Forelimb muscle (tissue), 1 donor: ENCODE measurements around the gene KIF21A. TPM values are rescaled to one million over a fixed set of nuclear protein-coding genes. Genes with fewer than 3 reads are reported as not detected.
"Not testable (repeated sequence)": the region's sequence is repeated elsewhere in the genome, so short reads cannot be mapped to it uniquely, and the experiment has no call there.

ENCODE experiments used
- DNase-seq: peaks from one replicate; pipeline ENCODE4 v3.0.0-alpha.2; 2013; ENCODE audit warnings: low read depth
- polyA plus RNA-seq: library from polyadenylated mRNA; unstranded; fragments of 120-200 nt; gene quantifications from one replicate; pipeline ENCODE4 v1.2.1, GENCODE V29; 2013; ENCODE audit not compliant: insufficient read length

KIF21A gene
- polyA plus RNA-seq, 1 donor = 5.6 TPM

GRCh38 chr12:39343665-39344064, 99.3 kb downstream of the KIF21A start:
- DNase-seq = no peak

- DNase-seq = no peak
Measured at GRCh38 chr12:39341761-39342160, 101.2 kb downstream of the KIF21A start.

DNA sequence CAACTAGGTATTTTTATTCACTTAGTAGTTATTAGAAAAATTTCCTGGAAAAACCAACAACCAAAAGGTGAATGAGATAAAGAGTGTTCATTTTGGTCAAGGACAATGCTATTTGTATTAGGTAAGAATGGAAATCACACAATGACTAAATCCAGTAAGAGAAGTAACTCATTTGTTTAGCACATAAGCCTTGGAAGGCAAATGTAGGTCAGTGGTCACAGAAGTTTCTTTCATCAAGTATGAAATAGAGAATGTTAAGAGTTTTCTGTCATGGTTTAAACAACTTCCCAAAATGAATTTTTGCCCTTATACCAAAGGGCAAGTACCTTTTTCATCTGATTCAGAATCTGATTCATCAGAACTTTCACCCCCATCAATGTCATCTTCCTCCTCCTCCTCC, 101.7 kb downstream of the KIF21A start:
- DNase-seq = no peak

DNA sequence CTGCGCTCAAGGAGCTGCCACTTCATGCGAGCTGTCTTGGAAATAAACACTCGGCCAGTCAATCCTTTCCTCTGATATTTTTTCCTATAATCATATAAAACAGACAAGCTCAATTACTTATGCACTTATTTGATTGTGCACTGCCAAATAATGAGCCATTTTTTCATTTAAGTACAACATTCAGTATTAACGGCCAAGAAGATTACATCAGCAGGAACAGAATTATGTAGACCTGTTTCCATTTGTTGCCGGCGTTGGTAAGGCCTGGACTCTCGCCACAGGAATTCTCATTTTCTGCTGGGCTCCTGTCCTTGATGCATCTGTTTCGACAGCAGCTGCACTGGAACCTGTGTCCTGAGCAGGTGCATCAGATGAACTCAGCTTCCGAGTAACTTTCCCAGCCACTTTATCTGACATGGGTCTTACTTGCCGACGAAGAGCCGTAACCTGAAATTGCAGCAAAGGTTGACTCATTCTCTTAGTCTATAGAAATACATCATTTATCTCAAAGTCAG, 110.2 kb downstream of the KIF21A start:
- DNase-seq = no peak

- DNase-seq = no peak
Measured at GRCh38 chr12:39331539-39332261, 111.2 kb downstream of the KIF21A start.

GRCh38 chr12:39329876-39330275, 113.0 kb downstream of the KIF21A start:
- no peak for DNase-seq

DNA sequence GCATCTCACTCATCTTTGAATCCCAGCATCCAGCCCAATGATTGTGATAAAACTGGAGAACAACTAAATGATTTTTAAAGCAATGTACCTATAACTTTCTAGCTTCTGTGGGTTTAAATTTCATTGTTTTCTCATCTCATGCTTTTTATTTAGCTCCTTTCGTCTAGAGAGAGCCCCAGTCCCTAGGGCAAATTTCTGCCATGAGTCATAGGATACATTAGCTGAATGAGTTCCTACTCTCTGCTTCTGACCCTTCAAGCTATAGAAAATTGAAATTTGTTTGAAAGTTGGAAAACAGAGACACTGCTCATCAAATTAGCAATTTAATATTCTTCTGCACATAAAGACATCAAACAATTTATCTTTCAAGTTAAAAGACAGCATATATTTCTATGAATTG, 113.9 kb downstream of the KIF21A start:
- DNase-seq = no peak

- no peak for DNase-seq
Measured at GRCh38 chr12:39327965-39328364, 115.0 kb downstream of the KIF21A start.

DNA sequence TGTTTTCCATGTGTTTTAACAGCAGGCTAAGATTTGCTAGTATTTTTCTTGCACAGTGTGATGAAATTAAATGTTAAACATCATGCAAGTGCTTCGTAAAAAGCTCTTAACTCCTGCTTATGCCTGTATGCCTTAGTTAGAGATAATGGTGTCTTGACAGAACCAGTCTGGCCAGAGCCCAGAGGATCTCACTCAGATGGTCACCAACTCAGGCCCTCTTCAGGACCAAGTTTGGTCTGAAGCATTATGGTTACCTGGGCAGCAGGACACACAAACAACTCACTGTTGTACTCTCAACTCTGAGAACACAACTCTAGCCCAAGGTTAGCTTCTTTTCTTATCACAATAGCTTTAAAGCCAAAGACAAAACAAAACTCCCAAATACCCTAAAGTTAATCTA, 115.4 kb downstream of the KIF21A start:
- no peak for DNase-seq

- DNase-seq = no peak
Measured at GRCh38 chr12:39319180-39319579, 123.7 kb downstream of the KIF21A start.

- DNase-seq = no peak
Measured at GRCh38 chr12:39314547-39314946, 128.4 kb downstream of the KIF21A start.

DNA sequence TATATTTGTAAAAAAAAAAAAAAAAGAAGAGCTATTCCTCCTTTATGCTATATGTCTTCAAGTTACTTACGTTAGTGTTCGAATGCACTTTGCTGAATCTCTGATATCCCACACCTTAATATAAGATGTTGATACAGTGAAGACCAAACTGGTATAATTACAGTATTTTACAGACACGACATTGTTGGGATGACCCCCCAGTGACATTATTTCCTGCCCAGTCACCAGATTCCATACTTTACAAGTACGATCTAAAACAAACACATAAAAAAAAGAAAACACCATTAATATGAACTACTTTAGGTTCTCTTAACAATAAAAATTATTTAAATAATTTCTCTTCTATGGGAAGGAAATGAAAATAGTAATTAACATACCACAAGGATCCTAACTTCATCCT, 133.4 kb downstream of the KIF21A start:
- DNase-seq = no peak

- no peak for DNase-seq
Measured at GRCh38 chr12:39301422-39301821, 141.5 kb downstream of the KIF21A start.

GRCh38 chr12:39300799-39301198, 142.1 kb downstream of the KIF21A start:
- DNase-seq = no peak

GRCh38 chr12:39297891-39298290, 145.0 kb downstream of the KIF21A start:
- no peak for DNase-seq

- no peak for DNase-seq
Measured at GRCh38 chr12:39296496-39296895, 146.4 kb downstream of the KIF21A start.

DNA sequence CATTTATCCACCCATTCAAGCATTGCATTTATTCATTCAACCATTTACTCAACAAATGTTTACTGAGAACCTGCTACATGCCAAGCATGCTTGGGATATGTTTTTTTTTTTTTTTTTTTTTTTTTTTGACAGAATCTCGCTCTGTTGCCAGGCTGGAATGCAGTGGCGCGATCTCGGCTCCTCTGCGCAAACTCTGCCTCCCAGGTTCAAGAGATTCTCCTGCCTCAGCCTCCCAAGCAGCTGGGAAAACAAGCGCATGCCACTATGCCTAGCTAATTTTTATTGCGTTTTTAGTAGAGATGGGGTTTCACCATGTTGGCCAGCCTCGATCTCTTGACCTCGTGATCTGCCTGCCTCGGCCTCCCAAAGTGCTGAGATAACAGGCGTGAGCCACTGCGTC, 147.3 kb downstream of the KIF21A start:
- DNase-seq = not testable (repeated sequence)

GRCh38 chr12:39294715-39295114, 148.2 kb downstream of the KIF21A start:
- no peak for DNase-seq

- DNase-seq = no peak
Measured at GRCh38 chr12:39292125-39292630, 150.7 kb downstream of the KIF21A start.

DNA sequence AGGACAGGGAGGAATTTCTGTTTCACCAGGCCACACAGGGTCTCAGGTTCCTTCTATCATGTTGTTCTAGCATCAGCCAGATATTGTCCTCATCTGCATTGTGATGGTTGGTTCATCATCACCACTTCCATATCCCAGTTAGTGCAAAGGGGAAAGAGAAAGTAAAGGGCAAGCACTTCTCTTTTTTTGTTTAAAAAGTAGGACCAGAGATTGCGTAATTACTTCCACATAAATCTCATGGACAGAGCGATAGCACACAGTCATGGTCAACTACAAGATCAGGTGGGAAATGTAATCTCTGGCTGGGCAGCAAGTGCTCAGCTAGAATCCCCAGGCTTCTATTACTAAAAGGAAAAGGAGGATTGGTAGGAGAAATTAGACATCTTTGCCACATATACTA, 155.1 kb downstream of the KIF21A start:
- no peak for DNase-seq

GRCh38 chr12:39287409-39287808, 155.5 kb downstream of the KIF21A start:
- no peak for DNase-seq

GRCh38 chr12:39278426-39278825, 164.5 kb downstream of the KIF21A start:
- DNase-seq = no peak

DNA sequence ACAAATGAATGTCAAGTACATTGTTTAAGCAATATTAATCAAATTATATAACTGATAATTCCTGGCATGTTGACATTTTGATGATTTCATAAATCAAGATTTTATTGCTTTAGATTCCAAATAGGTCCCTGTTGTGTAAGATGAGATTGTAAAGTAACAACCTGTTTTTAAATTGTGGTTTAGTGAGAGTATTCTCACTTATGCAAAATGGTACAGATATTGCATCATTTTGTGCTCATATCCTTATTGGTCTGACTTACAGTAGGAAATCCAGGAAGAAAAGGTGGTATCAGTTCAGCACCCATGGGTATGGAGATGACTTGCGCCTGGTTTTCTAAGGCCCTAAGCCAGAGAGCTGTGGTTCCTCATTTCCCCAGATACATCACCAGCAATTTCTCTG, 165.5 kb downstream of the KIF21A start:
- DNase-seq = no peak

- DNase-seq = no peak
Measured at GRCh38 chr12:39275846-39276245, 167.1 kb downstream of the KIF21A start.
